Fibroblast of pulmonary artery (primary cell): ENCODE data around the gene FOXN4.

Source experiments
- DNase-seq: peaks from one replicate; pipeline ENCODE4 v3.0.0-alpha.2; 2010; ENCODE audit warnings: low read depth
- H3K4me3 ChIP-seq: replicated peaks from 2 replicates; pipeline ENCODE4 v1.5.1; 2011; ENCODE audit warnings: low read depth, mild to moderate bottlenecking, control low read depth, low read length, moderate library complexity
- TF ChIP-seq, protein P1 (sequence below): IDR thresholded peaks from 2 replicates; pipeline ENCODE4 v1.5.1; 2011; ENCODE audit warnings: mild to moderate bottlenecking, control low read depth, low read length, inconsistent platforms; ENCODE audit errors: missing control alignments

The FOXN4 gene

DNA sequence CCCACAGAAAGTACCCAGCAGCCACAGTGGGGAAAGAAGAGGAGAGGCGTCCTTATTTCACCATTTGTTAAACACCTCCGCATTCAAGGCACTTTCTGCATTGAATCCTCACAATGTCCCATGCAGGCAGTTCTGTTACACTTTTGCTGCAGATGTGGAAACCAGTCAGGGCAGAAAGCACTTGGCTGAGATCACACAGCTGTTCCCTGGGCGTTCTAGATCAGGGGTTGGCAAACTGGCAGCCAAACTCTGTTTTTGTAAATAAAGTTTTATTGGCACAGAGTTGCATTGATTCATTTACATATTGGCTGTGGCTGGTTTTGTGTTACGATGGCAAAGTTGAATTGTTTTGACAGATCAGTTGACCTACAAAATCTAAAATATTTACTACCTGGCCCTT, 20.1 kb downstream of the FOXN4 start:
- DNase-seq = no peak
- no peak overlapping the region for H3K4me3 ChIP-seq
- TF ChIP-seq, protein P1, sequence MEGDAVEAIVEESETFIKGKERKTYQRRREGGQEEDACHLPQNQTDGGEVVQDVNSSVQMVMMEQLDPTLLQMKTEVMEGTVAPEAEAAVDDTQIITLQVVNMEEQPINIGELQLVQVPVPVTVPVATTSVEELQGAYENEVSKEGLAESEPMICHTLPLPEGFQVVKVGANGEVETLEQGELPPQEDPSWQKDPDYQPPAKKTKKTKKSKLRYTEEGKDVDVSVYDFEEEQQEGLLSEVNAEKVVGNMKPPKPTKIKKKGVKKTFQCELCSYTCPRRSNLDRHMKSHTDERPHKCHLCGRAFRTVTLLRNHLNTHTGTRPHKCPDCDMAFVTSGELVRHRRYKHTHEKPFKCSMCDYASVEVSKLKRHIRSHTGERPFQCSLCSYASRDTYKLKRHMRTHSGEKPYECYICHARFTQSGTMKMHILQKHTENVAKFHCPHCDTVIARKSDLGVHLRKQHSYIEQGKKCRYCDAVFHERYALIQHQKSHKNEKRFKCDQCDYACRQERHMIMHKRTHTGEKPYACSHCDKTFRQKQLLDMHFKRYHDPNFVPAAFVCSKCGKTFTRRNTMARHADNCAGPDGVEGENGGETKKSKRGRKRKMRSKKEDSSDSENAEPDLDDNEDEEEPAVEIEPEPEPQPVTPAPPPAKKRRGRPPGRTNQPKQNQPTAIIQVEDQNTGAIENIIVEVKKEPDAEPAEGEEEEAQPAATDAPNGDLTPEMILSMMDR = no peak

DNA sequence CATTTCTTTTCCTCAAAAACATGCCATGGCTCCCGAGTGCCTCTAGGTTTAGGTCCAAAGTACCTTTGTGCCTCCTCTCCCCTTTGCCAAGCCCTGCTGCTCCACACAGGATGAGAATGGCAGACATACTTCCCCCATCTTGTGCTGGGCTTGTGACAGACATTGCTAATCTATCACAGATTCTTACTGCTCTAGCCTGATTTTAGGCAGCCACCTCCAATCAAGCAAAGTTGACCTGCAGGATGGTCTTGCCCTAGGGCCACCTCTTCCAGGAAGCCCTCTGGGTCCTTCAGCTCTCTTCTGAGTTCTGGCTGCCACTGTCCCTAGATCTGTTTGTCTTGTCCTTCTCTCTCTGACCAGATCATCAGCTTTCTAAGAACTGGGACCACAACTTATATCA, 20.5 kb downstream of the FOXN4 start:
- DNase-seq = no peak
- H3K4me3 ChIP-seq = no peak overlapping the region
- TF ChIP-seq, protein P1 = no peak

DNA sequence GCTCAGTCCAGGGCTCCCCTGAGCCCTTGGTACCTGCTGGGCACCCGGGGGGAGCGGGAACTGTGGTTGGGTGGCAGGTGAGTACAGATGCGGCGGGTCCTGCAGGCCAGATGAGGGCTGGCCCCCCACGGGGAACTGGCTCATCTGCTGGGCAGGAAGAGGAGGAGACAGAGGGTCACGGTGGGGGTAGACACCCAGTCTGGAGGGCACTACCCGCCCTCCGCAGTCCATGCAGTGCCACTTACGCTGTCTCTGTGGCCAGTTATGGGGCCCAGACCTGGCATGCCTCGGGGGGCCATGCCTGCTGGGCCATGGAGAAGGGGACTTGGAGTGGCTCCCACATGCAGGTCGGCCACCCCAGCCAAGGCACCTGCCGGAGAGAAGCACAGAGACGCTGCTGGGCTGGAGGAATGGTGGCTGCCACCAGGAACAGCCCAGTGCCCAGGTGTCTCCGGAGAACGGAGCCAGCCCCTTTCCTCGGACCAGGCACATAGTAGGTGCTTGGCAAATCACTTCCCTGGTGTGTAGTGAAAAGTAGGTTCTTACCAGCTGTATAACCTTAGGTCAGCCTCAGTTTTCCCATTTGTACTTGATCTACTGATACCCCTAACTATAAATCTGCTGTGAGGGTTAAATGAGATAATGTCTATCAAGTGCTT, 21.1 kb downstream of the FOXN4 start:
- TF ChIP-seq, protein P1 = no peak
- H3K4me3 ChIP-seq = no peak overlapping the region
- DNase-seq = no peak

DNA sequence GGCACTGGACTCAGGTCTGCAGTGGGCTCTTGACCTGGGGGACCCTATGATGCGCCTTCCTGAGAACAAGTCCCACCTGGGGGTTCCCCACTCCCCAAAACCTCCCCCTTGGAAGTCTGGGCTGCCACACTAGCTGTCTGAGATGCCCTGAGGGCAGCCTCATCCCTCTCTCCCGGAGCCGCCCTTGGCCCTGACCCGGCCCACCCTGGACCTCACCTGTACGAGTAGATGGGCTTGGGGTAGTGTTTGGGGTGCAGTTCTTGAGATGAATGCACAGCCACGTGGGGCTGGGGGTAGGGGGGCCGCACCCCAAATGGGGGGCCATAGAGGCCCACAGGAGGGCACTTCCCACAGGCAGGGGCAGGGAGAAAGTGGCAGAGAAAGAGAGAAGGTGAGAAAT, 21.9 kb downstream of the FOXN4 start:
- TF ChIP-seq, protein P1 = no peak

DNA sequence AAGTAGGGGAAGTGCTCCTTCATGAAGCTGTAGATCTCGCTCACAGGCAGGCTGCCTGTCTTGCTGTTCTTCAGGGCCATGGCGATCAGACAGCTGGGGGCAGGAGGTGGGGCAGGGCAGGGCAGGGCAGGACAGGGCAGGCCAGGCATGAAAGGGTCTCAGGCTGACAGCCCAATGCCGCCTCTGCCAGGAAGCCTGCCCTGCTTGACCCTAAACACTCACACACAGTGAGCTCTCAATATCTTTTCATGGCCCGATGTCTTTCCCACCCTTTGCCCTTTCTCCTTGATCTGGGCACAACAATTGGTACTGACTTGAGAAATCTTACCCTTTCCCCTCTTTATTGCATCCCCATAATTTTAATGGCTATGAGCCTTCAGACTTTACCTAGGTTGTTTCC, 22.4 kb downstream of the FOXN4 start:
- H3K4me3 ChIP-seq = no peak overlapping the region
- TF ChIP-seq, protein P1 = no peak
- no peak for DNase-seq

More for the DNA sequence above, 21.9 kb downstream of the FOXN4 start:
- no peak for DNase-seq
- no peak overlapping the region for H3K4me3 ChIP-seq

DNA sequence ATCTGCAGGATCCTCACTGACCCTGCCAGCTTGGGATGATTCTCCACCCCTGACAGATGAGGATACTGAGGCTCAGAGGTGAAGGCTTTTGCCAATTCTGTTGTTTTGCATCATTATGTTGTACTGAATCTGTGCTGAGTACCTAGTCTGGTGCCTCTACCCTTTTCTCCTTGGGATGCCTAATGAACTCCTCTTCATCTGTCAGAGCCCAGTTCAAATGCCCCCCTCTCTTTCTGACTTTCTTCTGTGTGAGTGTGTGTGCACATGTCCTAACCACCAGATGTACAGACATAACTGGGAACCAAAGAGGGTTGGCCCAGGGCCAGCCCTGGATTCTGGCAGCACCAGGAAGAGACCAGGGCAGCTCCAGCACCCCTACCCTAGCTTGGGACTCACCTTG, 22.8 kb downstream of the FOXN4 start:
- DNase-seq = no peak
- TF ChIP-seq, protein P1 = no peak
- no peak overlapping the region for H3K4me3 ChIP-seq

DNA sequence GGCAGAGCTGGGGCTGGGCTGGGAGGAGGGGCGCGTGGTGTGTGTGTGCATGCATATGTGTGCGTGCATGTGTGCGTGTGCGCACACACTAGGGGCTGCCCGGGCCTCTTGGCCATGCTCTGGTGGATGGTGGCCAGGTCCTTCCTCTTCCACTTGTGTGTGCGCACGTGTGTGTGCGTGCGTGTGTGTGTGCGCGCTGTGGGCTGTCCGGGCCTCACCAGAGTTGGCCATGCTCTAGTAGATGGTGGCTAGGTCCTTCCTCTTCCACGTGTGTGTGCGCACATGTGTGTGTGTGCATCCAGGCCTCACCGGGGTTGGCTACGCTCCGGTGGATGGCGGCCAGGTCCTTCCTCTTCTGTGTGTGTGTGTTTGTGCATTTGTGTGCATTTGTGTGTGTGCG, 24.7 kb downstream of the FOXN4 start:
- no peak for DNase-seq
- H3K4me3 ChIP-seq = no peak overlapping the region
- TF ChIP-seq, protein P1 = no peak
